ENCODE data around the gene SPPL2B. TPM values are rescaled to one million over a fixed set of nuclear protein-coding genes. Genes with fewer than 3 reads are reported as not detected.

Gene SPPL2B
- polyA plus RNA-seq, 1 experiment = 9.9 TPM

- Histone ChIP-seq H3K9me3 (ENCODE audit: control insufficient read depth, insufficient read depth, low read length) (peaks cover 4% of the 10 kb centered on the region; the same call in 1 of the 2 replicates), H3K27me3 (ENCODE audit: control insufficient read depth, insufficient read depth, low read length) (peaks cover 45% of the 10 kb centered on the region), H3K4me3 (ENCODE audit: low read depth, low read length) (no peak overlapping the region), H3K27ac (ENCODE audit: low read depth, low read length) (no peak overlapping the region)
- TF ChIP-seq CTCF (IDR thresholded peaks at IDR 0.05; ENCODE audit: low read depth, low read length) = no peak
- no peak for DNase-seq (ENCODE audit: low read depth, low spot score)
- ChIA-PET CTCF (no interaction called here), POLR2A (interaction anchor here (0.5 to 1.2 kb wide), 3 partner anchors 17 to 137 kb away, joined by 3 to 7 read pairs (median 3); partner anchors contain the start of gene AP3D1)
These were observed 40.1 kb upstream of the SPPL2B start for GRCh38 chr19:2288338-2288817.

- CTCF ChIA-PET = no interaction called here
- H3K4me3 ChIP-seq (ENCODE audit: low read depth, low read length) = no peak overlapping the region
- POLR2A ChIA-PET = interaction anchor here (0.5 to 1.2 kb wide), 3 partner anchors 18 to 138 kb away, joined by 3 to 7 read pairs (median 3); partner anchors contain the start of gene AP3D1
- DNase-seq (ENCODE audit: low read depth, low spot score) = no peak
- H3K9me3 ChIP-seq (ENCODE audit: control insufficient read depth, insufficient read depth, low read length) = peaks cover 4% of the 10 kb centered on the region; the same call in 1 of the 2 replicates
- H3K27ac ChIP-seq (ENCODE audit: low read depth, low read length) = no peak overlapping the region
- peaks cover 50% of the 10 kb centered on the region for H3K27me3 ChIP-seq (ENCODE audit: control insufficient read depth, insufficient read depth, low read length)
- no peak for TF ChIP-seq CTCF (IDR thresholded peaks at IDR 0.05; ENCODE audit: low read depth, low read length)
These were observed 39.4 kb upstream of the SPPL2B start for GRCh38 chr19:2288818-2289713.

GRCh38 chr19:2289714-2290435, 38.6 kb upstream of the SPPL2B start:
- ChIA-PET CTCF (no interaction called here), POLR2A (no interaction called here)
- H3K27me3 ChIP-seq (ENCODE audit: control insufficient read depth, insufficient read depth, low read length) = peaks cover 57% of the 10 kb centered on the region

GRCh38 chr19:2290441-2291184, 37.9 kb upstream of the SPPL2B start:
- Histone ChIP-seq H3K27ac (ENCODE audit: low read depth, low read length) (no peak overlapping the region), H3K27me3 (ENCODE audit: control insufficient read depth, insufficient read depth, low read length) (peaks cover 59% of the 10 kb centered on the region), H3K4me3 (ENCODE audit: low read depth, low read length) (no peak overlapping the region), H3K9me3 (ENCODE audit: control insufficient read depth, insufficient read depth, low read length) (peaks cover 4% of the 10 kb centered on the region; the same call in 1 of the 2 replicates)
- TF ChIP-seq CTCF (IDR thresholded peaks at IDR 0.05; ENCODE audit: low read depth, low read length) = no peak
- DNase-seq (ENCODE audit: low read depth, low spot score) = no peak
- ChIA-PET CTCF (interaction anchor here (1.0 kb wide), 1 partner anchor 16 kb away, joined by 3 read pairs; no protein-coding TSS in a partner anchor), POLR2A (no interaction called here)

More at GRCh38 chr19:2289714-2290435, 38.6 kb upstream of the SPPL2B start:
- no peak for TF ChIP-seq CTCF (IDR thresholded peaks at IDR 0.05; ENCODE audit: low read depth, low read length)
- H3K27ac ChIP-seq (ENCODE audit: low read depth, low read length) = no peak overlapping the region
- H3K9me3 ChIP-seq (ENCODE audit: control insufficient read depth, insufficient read depth, low read length) = peaks cover 4% of the 10 kb centered on the region; the same call in 1 of the 2 replicates
- no peak for DNase-seq (ENCODE audit: low read depth, low spot score)
- peak overlapping the region; percentile 10; the same call in 1 of the 2 replicates for H3K4me3 ChIP-seq (ENCODE audit: low read depth, low read length)
